VCaP (cell line): ENCODE measurements around the gene SPATS2L.
A peak's percentile ranks its signal among the peaks of the same experiment; 100 is the strongest.

Experiments
- H3K27ac ChIP-seq: fragments of 450-650 bp; 2 replicates; pipeline ENCODE4 v1.5.1; 2017
- TF ChIP-seq, protein P1 (sequence below): fragments of 450-650 bp; conservative IDR thresholded peaks from 2 replicates; pipeline ENCODE4 v1.5.1; 2017; ENCODE audit warnings: mild to moderate bottlenecking, moderate library complexity

Gene SPATS2L

DNA sequence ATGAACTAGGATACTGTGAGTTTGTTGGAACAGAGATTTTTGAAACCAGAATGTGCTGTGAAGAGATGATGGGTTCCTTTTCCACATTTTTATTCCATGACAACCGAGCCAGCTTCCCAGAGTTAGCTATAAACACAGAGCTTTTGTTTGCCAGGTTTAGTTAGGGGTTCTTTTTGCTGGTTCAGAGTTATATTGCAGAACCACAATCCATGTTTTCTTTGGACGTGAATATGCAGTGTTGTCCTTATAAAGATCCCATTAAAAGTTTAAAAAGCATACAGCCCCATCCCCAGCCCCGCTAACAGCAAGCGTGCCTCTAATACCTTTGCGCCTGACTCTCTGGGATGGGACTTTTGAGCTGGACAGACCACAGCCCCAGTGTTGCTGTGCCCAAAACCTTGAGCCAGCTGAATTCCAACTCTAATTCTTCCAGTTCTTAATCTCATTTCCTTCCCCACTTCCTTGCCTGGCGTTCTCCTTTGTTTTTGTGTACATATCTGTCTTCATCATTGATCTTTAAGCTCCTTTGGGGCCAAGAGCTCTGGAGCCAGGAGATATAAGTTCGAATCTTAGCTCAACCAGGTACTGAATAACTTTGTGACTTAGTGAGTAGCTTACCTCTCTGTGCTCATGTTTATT, 72.3 kb downstream of the SPATS2L start:
- H3K27ac ChIP-seq, result no peak overlapping the region; the same call in 1 of the 2 replicates

DNA sequence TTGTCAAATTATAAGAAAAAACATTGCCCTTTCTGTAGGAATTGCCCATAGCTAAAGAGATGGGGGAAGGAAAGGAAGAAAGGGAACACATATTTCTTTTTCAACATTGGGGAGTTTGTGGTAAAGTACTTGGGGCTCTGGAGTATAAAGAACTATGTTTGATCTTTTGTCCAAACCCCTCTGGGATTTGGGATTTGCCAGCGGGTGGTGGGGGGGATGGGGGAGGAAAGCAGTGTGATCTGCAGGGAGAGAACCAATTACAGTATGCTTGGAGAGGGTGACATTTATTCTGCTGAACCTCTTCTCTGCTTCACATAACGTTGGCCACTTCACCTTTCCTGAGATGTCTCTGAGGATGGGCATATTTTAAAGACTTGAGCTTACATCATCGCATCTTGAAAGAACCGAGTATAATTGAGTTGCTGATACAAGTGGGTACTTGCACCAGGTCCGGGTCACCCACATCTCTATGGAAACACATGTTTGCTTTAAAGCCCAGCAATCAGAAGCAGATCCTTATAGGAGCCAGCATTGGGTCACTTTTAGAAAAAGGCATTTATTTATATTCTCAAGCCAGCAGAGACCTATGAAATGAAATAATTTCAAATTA, 73.1 kb downstream of the SPATS2L start:
- H3K27ac ChIP-seq, result no peak overlapping the region; the same call in 1 of the 2 replicates

More for the DNA sequence above, 72.3 kb downstream of the SPATS2L start:
- TF ChIP-seq, protein P1, sequence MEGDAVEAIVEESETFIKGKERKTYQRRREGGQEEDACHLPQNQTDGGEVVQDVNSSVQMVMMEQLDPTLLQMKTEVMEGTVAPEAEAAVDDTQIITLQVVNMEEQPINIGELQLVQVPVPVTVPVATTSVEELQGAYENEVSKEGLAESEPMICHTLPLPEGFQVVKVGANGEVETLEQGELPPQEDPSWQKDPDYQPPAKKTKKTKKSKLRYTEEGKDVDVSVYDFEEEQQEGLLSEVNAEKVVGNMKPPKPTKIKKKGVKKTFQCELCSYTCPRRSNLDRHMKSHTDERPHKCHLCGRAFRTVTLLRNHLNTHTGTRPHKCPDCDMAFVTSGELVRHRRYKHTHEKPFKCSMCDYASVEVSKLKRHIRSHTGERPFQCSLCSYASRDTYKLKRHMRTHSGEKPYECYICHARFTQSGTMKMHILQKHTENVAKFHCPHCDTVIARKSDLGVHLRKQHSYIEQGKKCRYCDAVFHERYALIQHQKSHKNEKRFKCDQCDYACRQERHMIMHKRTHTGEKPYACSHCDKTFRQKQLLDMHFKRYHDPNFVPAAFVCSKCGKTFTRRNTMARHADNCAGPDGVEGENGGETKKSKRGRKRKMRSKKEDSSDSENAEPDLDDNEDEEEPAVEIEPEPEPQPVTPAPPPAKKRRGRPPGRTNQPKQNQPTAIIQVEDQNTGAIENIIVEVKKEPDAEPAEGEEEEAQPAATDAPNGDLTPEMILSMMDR, result no peak

DNA sequence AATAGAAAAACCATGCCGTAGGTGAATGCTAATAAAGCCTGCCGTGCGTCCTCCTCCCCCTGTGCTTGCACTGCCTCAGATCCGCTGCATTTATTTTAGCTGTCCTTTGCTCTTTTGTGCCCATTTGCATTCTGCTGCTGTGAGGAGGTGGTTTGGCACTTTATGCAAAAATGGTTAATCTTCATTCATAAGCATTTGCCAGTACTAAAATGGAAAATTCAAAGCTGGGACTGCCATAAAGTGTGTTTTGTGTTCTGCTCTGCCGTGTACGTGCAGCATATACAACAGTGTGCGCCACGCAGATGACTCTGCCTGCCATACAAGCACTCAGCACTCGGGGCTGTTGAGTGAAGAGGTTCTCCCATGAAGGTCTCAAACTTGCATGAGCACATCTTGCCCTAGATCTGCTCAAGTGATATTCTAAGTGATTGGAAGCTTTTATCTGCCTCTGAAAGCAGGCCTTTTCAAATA, 73.6 kb downstream of the SPATS2L start:
- H3K27ac ChIP-seq, result no peak overlapping the region
- TF ChIP-seq, protein P1, result no peak

More for the DNA sequence above, 73.1 kb downstream of the SPATS2L start:
- TF ChIP-seq, protein P1, result no peak

DNA sequence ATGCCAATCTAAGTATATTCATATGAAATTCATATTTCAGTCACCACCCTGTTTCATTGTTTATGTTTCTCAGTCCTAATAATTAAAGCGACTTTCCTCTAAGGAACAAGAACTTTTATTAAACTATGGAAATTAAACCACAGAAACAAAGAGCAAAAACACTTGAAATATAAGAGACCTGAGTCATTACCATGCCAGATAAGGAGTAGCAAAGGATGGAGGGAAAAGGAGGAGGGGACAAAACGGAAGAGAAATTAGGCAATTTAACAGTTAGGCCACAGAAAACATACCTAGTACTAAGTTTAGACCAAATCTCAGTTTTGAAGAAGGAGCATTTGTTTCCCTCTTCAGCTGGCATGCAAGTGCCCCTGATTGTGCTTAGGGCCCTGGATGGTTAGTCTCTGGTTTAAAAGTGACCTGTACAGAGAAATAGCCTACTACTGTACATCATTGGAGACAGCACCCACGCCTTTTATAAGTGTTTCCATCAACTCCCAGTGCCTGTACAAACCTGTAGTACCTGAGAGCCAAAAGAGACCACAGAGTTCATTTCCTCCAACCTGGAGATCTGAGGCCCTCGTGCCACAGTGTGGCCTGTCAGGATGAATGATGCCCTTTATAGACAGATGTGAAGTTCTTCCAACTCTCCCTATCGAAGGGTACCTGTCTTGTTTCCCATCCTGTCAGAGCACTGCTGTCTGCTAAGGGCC, 74.5 kb downstream of the SPATS2L start:
- no peak overlapping the region for H3K27ac ChIP-seq
- TF ChIP-seq, protein P1, result no peak

DNA sequence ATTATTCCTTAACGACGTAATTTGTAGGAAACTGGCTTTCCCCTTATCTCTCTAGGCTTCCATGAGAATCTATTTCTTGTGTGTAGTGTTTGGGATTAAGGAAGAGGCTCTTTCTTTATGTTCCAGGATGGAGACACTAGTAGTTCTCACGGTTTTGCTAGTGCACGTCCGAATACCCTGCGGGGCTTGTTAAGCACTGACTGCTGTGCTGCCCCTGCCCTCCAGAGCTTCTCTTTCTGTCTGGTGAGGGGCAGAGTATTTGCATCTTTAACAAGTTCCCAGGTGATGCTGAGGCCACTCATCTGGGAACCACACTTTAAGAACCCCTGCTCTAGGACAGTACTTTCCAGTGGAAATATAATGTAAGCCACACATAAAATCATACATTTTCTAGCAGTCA, 76.4 kb downstream of the SPATS2L start:
- no peak overlapping the region for H3K27ac ChIP-seq
- TF ChIP-seq, protein P1, result no peak

DNA sequence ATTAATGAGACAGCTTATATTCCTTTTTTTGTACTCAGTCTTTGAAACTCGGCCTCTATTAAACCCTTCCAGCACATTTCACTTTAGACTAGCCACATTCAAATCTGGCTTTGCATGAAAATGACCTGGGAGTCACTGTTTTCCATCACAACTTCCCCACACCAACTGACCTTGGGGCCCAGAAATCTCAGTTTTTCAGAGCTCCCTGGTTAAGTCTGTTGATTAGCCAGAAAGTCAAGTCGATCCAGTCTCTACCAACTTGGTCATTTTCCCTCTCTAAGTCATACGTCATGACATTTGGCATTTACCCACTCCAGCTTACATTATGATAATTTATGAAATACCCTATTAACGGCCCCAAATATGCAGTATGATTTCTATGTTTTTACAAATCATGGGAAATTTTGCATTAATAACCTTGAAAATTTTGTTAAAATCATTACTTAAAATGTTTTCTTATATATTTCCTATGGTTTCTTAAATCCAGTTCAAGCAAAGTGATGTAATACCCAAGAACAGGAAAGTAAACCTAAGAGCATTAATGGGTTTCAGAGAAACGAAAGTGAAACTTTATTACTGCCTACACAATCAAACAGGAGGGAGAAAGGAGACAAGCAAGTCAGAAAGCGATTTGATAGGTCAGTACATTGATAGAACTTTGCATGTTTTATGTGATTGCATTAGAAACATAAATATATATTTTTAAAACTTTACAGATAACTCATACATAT, 77.1 kb downstream of the SPATS2L start:
- peak overlapping the region; percentile 36 for H3K27ac ChIP-seq
- TF ChIP-seq, protein P1, result no peak
